GM18868 (cell line): Measurements from ENCODE around the gene FBLN2.
"Not testable (repeated sequence)": the region's sequence is repeated elsewhere in the genome, so short reads cannot be mapped to it uniquely, and the experiment has no call there.

Source experiments
- ATAC-seq: cut with Tn5 transposase; IDR thresholded peaks from one replicate; pipeline ENCODE4 v1.9.1; 2021; ENCODE audit warnings: mild to moderate bottlenecking, moderate library complexity; ENCODE audit not compliant: unreplicated experiment

Gene FBLN2

DNA sequence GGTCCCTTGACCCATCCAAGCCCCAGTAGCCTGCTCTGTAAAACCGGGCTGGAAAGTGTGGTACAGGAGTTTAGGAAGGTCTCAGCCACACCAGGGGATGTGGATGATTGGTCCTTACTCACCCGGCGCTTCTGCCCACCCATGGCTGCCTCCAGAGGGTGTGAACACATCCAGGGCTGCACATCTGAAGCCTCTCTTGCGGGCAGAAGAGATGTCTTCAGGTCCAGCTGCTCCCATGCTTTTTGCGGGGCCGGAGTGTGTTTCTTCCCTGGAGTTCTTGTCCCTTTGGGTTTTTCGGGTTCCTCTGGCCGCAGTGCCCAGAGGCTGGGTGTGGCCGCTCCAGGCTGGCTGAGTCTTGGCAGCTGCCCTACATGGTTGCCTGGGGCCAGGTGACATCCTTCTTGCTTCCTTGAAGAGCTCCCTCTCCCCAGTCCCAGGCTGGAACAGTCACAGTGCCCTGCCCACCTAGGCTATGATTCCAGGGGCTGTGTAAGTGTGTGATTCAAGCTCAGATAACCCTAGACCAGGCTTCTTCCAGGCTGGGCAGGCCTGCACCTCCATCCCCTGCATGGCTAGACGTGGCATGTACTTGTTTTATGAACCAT, 34.9 kb upstream of the FBLN2 start:
- ATAC-seq = no peak

DNA sequence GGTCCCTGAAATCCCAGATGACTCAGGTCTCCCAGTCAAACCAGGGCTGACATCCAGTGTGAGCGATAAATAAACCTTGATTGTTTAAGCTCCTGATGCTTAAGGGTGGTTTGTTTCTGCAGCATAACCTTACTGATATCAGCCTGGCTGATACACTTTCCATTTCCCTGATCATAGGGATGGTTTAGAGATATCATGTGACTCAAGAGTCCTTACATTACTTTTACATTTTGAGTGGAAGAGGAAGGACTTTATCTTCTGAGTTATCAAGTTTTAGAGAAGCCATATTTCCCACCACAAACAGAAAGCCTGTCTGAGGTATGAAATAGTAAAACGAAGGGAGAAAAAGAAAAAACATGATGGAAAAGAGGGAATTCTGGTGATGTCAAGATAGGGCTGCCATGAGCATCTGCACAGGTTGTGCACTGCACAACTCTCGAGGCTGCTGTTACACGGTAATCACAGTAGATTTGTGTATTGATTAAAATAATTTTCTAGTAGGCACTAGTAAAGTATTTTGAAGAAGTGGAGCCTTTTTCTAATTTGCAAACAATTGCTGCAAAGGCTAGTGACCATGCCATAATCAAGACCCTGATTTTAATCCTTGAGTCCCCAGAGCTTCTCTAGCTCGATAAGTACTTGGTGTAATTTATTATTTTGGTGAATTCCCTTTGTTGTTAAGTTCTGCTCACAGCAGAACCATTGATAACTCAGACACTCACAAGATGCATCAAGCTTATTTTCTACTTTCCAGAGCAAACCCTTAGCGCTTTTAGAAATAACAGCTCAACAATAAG, 34.1 kb upstream of the FBLN2 start:
- ATAC-seq = no peak

DNA sequence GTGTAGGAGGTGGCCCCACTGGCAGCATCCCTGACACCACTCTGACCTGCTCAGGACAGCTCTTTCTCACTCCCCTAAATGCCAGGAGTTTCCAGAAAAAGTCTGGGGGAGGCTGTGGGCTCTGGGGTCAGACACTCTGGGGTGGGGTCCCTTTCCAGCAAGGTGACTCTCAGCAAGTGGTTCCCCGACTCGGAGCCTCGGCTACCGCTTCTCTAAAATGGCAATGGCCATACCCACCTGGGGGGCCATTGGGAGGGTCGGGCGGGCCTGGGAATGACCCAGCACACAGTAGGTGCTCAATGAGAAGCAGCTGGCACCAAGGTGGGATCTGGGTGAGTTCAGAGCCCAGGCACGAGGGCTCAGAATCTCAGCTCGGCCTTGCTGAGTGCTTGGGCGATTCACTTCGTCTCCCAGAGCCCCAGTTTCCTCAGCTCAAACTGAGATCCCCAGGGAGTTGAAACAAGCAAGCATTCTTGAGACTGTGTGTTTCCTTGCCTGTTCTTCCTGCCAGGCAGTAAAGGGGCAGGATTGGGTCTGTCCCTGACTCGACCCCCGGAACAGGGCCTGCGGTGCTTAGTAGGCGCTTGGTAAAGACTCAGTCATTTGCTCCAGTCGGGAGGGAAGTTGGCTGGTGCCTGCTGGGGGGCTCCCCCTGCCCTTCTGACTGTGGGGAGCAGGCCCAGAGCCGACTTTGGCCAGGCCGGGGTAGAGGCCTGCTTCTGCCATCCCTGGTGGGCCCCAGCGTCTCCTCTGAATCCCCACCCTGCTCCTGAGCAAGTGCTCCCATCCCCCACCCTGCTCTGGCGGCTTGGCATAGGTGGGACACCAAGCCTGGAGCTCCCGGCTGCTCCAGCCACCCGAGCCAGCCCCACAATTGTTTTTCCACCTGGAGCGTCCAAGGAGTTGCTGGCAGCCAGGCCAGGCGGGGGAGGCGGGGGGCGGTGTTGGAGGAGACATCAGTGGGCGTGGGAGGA, 32.9 kb upstream of the FBLN2 start:
- no peak for ATAC-seq

DNA sequence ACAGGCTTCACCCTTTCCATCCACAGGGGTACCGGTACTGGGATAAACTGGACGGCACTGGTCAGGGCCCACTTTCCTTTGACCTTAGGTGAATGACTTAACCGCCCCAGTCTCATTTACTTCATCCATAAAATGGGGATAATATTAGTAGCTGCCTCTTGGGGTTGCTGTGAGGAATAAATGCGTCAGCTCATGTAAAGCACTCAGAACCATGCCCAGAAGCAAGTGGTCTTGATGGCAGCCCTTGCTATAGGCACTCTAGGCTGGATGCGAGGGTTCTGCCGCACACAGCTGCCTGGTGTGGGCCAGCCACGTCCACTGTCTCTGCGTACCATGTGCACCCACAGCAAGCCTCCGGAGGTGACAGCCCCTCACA, 32.2 kb upstream of the FBLN2 start:
- no peak for ATAC-seq

DNA sequence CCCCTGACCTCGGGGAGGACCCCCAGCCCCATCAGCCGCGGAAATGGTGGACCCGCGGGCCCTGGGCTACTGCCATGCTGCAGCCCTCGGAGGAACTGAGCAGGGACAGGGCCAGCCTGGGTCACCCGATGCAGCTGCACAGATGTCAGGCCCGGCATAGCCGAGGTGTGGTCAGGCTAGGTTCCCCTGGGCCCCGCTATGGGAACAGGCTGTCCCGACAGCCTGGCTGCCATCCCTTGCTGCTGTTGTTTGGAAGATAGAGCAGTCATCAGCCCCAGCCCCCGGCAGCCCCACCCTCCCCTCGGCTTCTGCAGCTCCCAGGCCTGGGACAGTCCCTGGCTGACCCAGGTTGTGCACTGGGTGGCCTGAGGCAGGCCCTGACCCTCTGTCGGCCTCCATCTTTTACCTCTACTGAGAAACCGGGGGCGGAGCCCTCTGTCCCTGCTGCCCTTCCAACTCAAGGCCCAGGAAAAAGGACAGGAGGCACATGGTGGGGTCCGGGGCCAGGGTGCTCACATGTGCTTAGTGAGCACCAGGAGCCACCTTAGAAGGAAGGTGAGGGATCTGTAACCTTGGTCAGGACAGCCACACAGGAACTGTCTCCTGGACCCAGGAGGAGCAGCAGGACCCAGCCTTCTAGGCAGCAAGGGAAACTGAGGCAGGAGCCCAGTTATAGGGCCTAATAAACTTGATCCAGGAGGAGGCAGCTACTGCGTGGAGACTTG, 31.5 kb upstream of the FBLN2 start:
- no peak for ATAC-seq

DNA sequence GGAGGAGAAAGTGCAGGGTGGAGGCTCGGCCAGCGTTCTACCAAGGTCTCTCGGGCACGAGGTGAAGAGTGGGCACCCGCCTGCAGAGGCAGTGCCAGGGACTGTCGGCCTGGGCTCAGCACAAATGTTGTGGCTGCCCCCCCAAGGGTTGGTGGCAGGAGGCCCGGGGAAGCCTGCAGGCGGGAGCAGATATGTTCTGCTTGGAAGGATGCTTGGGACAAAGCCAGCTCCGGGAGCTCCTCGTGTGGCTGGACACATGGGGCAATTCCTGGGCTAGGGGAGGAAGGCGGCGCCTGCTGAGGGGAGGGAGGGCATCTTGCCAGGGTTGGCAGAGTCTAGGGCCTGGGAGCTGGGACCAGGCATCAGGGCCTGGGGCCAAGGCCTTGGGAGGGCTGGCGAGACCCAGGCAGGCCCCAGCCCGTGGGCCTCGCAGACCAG, 30.4 kb upstream of the FBLN2 start:
- no peak for ATAC-seq

DNA sequence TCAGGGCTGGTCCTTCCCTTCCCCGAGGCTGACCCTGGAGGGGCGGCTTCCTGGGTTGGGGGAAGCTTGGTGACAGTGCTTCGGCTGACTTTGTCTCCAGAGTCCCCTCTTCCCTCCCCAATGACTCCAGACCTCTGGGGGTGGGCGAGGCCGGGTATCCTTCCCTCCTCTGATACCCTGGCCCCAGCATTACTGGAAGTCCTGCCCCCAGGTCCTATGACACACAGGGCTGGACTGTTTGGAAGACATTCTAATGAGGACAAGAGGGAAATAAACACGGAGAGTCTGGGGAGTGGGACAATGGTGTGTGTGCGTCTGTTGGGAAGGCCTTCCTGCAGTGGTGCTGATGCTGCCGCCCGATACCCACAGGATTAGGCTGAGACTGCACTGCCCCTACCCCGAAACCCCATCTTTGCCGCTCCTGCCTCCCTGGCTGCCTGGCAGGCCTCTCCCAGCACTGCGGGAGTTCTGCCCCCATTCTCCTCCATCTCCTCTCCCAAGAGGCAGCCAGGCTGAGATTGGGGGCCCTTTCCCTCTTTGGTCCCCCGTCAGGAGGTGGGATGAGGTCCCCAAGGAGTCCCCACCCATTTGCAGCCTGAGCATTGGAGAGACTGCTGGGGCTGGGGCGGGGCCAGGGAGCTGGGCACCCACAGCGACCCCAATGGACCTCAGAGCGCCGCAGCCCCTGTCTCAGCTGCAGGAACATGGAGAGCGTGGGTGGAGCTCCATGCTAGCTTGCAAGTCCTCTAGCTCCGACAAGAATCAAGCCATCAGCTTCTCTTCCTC, 29.7 kb upstream of the FBLN2 start:
- no peak for ATAC-seq

DNA sequence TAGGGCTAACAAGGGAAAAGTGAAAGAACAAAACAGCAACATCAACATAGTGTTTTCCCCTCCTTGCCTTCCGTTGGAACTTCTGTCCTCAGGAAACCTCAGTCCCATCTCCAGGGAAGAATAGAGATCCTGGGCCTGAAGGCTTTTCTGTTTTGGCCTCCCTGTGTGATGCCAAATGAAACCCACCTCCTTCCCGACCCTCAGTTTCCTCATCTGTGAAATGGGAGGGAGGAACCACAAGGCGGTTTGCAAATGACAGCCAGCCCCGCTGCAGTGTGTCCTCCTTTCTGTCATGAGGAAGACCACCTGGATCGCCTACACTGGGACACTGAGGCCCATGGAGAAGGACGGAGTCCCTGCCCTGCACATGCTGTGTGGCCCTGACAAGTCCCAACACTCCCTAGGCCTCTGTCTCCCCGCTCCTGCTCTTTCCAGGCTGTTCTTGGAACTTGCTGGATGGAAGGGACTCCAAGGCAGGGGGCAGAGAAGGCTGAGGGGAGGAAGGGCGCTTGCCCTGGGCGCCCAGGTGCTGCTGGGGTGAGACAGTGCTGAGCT, 28.5 kb upstream of the FBLN2 start:
- no peak for ATAC-seq

DNA sequence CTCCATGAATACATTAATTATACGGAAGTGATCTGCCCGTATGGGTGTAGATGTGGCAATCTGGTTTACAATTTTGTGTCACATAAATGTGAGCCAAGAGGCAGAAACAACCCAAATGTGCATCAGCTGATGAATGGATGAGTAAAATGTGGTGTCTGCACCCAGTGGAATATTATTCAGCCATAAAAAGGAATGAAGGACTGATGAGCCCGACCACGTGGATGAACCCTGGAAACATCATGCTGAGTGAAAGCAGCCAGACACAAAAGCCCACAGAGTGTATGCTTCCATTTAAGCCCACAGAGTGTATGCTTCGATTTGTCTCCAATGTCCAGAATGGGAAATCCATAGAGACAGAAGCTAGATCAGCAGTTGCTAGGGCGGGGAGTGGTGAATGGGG, 27.6 kb upstream of the FBLN2 start:
- no peak for ATAC-seq

DNA sequence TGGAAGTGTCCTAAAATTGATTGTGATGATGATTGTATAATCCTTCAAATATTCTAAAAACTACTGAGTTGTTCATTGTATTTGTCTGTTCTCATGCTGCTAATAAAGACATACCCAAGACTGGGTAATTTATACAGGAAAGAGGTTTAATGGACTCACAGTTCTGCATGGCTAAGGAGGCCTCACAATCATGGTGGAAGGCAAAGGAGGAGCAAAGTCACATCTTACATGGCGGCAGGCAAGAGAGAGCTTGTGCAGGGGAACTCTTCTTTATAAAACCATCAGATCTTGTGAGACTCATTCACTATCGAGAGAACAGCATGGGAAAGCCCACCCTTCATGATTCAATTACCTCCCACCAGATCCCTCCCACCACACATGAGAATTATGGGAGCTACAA, 27.2 kb upstream of the FBLN2 start:
- not testable (repeated sequence) for ATAC-seq

DNA sequence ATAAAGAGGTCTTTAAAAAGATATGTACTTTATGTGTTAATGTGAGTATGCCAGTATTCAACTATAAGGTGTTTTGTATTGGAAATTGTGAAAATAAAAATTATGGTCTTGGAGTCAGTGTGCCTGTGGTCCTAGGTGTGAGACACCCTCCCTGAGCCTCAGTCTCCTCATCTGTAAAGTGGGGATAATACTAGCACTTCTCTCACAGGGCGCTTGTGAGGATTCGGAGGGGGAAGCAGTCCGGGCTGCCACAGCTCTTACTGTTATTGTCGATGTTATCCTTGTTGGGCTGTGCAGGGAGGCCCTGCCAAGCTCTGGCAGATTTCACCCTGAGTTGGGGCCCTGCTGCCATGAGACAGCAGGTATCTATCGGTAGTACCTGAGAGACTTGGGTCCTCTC, 26.7 kb upstream of the FBLN2 start:
- ATAC-seq = no peak

DNA sequence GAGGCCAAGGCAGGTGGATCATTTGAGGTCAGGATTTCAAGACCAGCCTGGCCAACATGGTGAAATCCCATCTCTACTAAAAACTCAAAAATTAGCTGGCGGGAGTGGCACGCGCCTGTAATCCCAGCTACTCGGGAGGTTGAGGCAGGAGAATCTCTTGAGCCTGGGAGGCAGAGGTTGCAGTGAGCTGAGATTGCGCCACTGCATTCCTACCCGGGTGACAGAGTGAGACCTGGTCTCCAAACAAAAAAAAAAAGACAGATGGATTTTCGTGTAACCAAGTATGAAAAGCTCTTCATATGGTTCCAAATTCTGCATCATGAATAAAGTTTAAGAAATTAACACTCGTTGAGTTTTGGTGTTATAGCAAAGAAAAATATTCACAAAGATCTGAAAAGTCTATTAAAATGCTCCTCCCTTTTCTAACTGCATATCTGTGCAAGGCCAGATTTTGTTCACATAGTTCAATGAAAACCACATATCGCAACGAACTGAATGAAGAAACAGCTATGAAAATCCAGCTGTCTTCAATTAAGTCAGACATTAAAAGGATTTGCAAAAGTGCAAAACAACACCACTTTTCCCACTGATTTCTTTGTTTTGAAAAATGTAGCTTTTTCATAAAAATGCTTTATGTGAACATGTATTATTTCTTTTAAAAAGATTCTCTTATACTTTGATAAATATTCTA, 23.8 kb upstream of the FBLN2 start:
- ATAC-seq = no peak

DNA sequence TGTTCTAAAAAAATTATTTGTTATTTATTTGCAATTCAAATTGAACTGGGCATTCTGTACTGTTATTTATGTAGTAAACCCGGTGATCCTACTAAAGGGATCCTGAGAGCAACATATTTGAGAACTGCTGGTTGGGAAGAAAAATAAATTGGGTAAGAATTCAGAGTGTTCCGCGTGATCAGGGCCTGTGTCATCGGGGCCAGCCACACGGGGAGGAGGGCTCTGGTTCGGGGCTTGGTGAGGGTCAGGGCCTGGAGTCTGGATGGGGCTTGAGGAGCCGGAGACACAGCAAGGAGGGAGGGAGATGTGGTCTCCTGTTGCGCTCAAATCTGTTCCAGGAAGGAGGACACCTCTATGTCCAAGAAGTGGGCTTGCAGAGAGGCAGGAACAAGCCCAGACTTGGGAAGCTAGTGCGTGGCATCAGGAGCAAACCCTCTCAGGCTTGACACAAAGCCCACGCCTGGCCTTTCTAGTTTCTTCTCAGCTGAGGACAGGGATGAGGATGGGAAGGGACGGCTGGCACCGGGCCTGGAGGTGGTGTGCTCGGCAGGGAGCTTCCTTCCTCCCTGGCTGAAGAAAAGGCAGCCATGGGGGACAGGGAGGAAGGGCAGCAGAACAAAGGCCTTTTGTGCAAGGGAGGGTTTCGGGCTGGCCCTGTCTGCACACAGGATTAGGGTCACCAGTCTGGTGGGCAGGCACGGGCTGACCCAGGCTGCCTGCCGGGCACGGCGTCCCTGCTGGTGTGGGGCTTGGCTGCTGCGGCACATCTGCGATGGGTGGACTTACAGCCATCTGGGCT, 22.9 kb upstream of the FBLN2 start:
- no peak for ATAC-seq

DNA sequence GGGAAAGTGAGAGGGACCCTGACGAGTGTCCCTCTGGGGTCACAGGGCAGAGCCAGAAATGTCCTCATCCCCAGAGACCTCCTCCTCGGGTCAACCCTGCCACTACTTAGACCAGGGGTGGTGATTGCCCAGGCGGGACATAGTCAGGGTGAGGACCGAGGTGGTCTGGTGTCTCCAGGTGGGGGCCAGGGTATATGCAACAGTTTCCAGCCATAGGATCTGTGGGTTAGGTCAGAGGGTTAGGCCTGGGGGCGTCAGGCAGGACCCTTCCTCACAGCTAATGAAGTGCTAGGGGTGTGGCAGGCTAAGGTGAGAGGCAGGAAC, 22.3 kb upstream of the FBLN2 start:
- ATAC-seq = no peak

DNA sequence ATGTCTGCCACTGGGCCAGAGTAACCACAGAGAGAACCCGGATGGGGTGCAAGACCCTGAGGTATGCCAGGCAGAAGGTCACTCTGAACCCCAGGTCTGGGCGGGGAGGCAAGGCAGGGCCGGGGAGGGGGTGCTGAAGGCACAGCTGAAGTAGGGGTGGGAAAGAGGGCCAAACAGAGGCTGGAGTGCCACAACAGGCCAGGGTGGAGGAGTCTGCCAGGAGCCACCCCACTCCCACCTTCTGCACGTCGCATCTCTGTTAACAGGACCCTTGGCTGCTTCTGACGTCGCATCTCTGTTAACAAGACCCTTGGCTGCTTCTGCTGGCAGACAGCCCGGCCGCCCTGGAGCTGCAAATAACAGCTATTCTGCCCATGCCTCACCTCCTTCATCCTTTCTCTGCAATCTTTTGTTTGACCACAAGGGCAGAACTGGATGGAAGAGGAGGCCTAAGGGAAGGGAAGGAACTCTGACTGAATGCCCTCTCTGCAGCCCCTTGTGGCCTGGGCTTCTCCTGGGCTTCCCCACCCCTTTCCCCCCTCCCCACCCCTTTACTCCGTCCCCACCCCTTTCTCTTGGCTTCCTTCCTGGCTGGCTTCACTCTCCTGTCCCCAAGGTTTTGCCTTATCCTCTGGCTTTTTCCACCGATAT, 20.6 kb upstream of the FBLN2 start:
- no peak for ATAC-seq

DNA sequence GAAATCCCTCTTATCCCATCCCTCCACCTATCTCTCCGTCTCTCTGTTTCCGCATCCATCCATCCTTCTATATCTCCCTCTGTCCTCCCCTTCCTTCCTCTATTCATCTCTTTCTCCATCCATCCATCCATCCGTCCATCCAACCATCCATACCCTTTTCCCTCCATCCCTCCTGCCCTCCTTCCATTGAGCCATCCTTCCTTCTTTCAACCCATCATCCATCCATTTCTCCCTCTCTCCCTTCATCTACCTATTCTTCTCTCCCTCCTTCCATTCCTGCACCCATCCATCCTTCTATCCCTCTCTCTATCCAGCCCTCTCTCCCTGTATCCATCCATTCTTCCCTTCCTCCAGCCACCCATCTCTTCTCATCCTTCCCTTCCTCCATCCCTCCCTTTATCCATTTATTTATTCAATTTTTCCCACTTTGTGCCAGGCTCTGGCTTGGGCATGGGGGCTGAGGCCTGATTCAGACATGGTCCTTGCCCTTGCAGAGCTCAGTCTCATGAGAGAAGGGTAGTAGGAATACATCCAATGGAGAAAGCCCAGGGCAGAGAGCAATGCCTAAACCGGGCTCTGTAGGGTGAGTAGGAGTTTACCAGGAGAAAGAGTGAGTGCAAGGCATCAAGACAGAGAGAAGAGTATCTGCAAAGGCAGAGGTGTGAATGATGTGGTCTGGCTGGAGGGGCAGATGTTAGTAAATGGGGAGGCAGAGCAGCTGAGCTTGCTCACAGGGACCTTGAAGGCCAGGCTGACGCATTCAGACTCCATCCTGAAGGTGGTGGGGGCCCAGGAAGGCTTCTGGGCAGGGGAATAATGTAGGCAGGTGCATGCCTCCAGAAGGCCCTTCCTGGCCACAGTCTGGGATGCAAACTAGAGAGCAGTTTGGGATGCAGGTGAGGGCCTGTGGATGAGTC, 19.5 kb upstream of the FBLN2 start:
- no peak for ATAC-seq
